Sigmoid colon (tissue), 3 donors: ENCODE data around the gene GPATCH1.

Source experiments
- POLR2A ChIP-seq, 2 donors: fragments of 450-650 bp; IDR thresholded peaks; one replicate each; pipeline ENCODE4 v1.6.1; 2016; ENCODE audit warnings: antibody characterized with exemption in 2 of 2, mild to moderate bottlenecking in 2 of 2, moderate library complexity in 2 of 2
- TF ChIP-seq, protein P1 (sequence below), 4 experiments: fragments of 450-650 bp in 3 of 4; fragments of 200-600 bp in 1 of 4; IDR thresholded peaks; one replicate each; pipeline ENCODE4 v1.5.1; 2016 to 2019; ENCODE audit warnings: antibody characterized with exemption in 4 of 4, mild to moderate bottlenecking in 3 of 4, moderate library complexity in 2 of 4

DNA sequence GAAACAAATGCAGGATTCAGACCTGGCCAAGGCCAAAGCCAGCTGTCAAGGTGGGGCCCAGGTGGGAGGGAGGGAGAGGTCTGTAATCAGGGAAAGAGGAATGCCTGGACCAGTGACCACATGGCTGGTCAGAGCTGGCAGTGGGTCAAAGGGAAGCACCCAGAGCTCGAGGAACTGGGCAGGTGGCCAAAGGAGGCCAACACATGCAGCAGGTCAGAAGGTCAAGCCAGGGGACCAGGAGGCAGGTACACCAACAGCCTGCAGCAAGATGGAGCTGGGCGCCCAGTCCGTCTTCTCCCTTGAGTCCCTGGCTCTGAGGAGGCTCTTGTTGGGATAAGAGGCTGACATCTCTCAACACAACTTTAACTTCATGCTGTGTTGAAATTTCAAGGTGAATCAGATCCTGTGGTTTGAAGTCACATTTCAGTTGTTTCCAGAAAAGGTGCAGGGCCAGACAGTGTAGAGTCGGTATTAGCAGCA, 17.1 kb downstream of the GPATCH1 start:
- no peak for TF ChIP-seq POLR2A (IDR thresholded peaks at IDR 0.05)
- TF ChIP-seq, protein P1, sequence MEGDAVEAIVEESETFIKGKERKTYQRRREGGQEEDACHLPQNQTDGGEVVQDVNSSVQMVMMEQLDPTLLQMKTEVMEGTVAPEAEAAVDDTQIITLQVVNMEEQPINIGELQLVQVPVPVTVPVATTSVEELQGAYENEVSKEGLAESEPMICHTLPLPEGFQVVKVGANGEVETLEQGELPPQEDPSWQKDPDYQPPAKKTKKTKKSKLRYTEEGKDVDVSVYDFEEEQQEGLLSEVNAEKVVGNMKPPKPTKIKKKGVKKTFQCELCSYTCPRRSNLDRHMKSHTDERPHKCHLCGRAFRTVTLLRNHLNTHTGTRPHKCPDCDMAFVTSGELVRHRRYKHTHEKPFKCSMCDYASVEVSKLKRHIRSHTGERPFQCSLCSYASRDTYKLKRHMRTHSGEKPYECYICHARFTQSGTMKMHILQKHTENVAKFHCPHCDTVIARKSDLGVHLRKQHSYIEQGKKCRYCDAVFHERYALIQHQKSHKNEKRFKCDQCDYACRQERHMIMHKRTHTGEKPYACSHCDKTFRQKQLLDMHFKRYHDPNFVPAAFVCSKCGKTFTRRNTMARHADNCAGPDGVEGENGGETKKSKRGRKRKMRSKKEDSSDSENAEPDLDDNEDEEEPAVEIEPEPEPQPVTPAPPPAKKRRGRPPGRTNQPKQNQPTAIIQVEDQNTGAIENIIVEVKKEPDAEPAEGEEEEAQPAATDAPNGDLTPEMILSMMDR (IDR thresholded peaks at IDR 0.05), result no peak
